Bronchial epithelial cell (primary cell): ENCODE measurements around the gene STATH. TPM values are rescaled to one million over a fixed set of nuclear protein-coding genes. Genes with fewer than 3 reads are reported as not detected.
"Not testable (repeated sequence)": the region's sequence is repeated elsewhere in the genome, so short reads cannot be mapped to it uniquely, and the experiment has no call there.

Experiments
- DNase-seq: peaks from one replicate; pipeline ENCODE4 v3.0.0-alpha.2; 2010; ENCODE audit warnings: low read depth
- FAIRE-seq: peaks from 2 replicates; lab custom pipeline; 2011; peaks lifted over from hg19 to GRCh38; lab: Jason Lieb, UNC
- H3K27me3 ChIP-seq: 2 replicates; pipeline ENCODE4 v1.5.1; 2011; ENCODE audit warnings: low read length; ENCODE audit not compliant: control insufficient read depth, insufficient read depth
- H3K36me3 ChIP-seq: 2 replicates; pipeline ENCODE4 v1.5.1; 2011; ENCODE audit warnings: low read length; ENCODE audit not compliant: control insufficient read depth, insufficient read depth
- H3K4me3 ChIP-seq: 2 replicates; pipeline ENCODE4 v1.5.1; 2011; ENCODE audit warnings: mild to moderate bottlenecking, low read depth, low read length, control low read depth
- CTCF ChIP-seq: IDR thresholded peaks from 2 replicates; pipeline ENCODE4 v1.5.1; 2011; ENCODE audit warnings: mild to moderate bottlenecking, moderate library complexity, low read length, control low read depth, inconsistent platforms; ENCODE audit not compliant: insufficient read depth, severe bottlenecking
- total RNA-seq: library from RNA; depleted of rRNA; stranded (reverse); fragments of >200 nt; gene quantifications from 2 replicates; pipeline ENCODE4 v1.2.1, GENCODE V29; 2014

The STATH gene
- total RNA-seq, 1 donor from 2014 or later: not detected

DNA sequence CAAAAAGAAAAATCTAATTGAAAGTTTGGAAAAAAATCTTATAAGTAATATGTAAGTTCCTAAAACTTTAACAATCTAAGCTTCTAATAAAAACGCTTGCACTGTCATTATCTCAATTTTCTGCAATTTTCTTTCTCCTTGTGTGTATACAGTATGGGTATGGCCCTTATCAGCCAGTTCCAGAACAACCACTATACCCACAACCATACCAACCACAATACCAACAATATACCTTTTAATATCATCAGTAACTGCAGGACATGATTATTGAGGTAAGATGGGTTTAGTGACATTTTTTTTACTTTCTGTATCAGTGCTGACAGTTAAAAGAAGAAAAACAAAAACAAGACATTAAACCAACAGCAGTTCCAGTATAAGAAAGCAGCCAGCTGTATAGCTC lies 4.9 kb downstream of the STATH start:
- no peak for TF ChIP-seq CTCF
- FAIRE-seq (no peak), DNase-seq (no peak)
- Histone ChIP-seq H3K4me3 (no peak overlapping the region), H3K36me3 (no peaks in the 10 kb centered on the region), H3K27me3 (no peaks in the 10 kb centered on the region)

- FAIRE-seq (no peak), DNase-seq (no peak)
- no peaks in the 10 kb centered on the region for H3K36me3 ChIP-seq
- no peak overlapping the region for H3K4me3 ChIP-seq
- TF ChIP-seq CTCF: no peak
- no peaks in the 10 kb centered on the region for H3K27me3 ChIP-seq
These were observed 6.7 kb downstream of the STATH start for GRCh38 chr4:70002507-70002906.

GRCh38 chr4:70008771-70009170 lies 13.0 kb downstream of the STATH start:
- TF ChIP-seq CTCF: no peak
- FAIRE-seq (no peak), DNase-seq (no peak)
- no peak overlapping the region for H3K4me3 ChIP-seq
- H3K27me3 ChIP-seq: no peaks in the 10 kb centered on the region
- H3K36me3 ChIP-seq: no peaks in the 10 kb centered on the region

DNA sequence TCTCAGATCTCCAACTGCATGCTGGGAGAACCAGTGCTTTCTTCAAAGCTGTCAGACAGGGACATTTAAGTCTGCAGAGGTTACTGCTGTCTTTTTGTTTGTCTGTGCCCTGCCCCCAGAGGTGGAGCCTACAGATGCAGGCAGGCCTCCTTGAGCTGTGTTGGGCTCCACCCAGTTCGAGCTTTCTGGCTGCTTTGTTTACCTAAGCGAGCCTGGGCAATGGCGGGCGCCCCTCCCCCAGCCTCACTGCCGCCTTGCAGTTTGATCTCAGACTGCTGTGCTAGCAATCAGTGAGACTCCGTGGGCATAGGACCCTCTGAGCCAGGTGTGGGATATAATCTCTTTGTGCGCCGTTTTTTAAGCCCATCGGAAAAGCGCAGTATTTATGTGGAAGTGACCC lies 23.2 kb downstream of the STATH start:
- not testable (repeated sequence) for H3K27me3 ChIP-seq, FAIRE-seq, DNase-seq, H3K36me3 ChIP-seq, H3K4me3 ChIP-seq

DNA sequence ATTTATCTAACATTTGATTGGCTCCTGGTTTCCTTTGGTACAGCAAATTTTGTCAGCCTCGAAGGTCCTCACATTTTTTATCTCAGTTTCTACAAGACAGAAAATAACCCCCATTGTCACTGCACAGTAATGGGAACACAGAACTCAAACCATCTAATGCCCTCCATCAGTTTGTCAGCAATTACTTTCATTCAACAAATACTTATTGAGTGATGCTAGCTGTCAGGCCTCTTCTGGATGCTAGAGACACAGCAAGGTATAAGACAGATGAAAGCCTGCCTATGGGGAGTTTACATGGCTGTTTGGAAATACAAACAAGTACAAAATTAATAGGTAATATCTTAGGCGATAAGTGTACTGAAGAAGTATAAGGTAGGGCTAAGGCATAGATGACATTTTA lies 27.5 kb downstream of the STATH start:
- no peak for TF ChIP-seq CTCF
- H3K4me3 ChIP-seq: no peak overlapping the region
- DNase-seq (no peak), FAIRE-seq (no peak)
- H3K27me3 ChIP-seq: no peaks in the 10 kb centered on the region
- no peaks in the 10 kb centered on the region for H3K36me3 ChIP-seq

DNA sequence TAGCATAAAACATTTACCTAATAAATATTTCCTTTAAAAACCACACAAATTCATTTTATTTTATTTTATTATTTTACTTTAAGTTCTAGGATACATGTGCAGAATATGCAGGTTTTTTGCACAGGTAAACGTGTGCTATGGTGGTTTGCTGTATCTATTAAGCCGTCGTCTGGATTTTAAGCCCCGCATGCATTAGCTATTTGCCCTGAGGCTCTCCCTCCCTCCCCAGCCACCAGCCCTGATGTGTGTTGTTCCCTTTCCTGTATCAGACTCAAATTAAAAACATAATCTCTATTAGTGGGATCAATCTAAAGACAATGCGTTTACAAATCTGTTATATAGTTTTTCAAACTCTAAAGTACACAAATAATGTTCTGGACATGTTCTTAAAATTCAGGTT lies 31.2 kb downstream of the STATH start:
- no peak for FAIRE-seq
- no peaks in the 10 kb centered on the region for H3K27me3 ChIP-seq
- no peak for TF ChIP-seq CTCF
- no peaks in the 10 kb centered on the region for H3K36me3 ChIP-seq
- no peak overlapping the region for H3K4me3 ChIP-seq
- DNase-seq: no peak

GRCh38 chr4:70028159-70028558 lies 32.4 kb downstream of the STATH start, which contains the start of gene HTN3:
TSS of gene HTN3 (plus strand) at chr4:70028459. CDS start at chr4:70030741, 2,282 bp downstream.
- FAIRE-seq, H3K36me3 ChIP-seq, H3K4me3 ChIP-seq, DNase-seq, H3K27me3 ChIP-seq: not testable (repeated sequence)

DNA sequence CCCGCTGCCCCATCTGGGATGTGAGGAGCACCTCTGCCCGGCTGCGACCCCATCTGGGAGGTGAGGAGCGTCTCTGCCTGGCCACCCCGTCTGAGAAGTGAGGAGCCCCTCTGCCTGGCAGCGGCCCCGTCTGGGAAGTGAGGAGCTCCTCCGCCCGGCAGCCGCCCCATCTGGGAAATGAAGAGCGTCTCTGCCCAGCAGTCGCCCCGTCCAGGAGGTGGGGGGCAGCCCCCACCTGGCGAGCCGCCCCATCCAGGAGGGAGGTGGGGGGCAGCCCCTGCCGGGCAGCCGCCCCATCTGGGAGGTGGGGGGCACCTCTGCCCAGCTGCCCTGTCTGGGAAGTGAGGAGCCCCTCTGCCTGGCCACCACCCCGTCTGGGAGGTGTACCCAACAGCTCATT lies 41.8 kb downstream of the STATH start:
- H3K4me3 ChIP-seq, H3K36me3 ChIP-seq, H3K27me3 ChIP-seq, DNase-seq, FAIRE-seq: not testable (repeated sequence)

DNA sequence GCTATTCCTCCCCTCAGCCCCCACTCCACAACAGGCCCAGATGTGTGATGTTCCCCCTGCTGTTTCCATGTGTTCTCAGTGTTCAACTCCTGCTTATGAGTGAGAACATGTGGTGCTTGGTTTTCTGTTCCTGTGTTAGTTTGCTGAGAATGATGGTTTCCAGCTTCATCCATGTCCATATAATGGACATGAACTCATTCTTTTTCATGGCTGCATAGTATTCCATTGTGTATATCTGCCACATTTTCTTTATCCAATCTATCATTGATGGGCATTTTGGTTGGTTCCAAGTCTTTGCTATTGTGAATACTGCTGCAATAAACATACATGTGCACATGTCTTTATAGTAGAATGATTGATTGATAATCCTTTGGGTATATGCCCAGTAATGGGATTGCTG lies 44.2 kb downstream of the STATH start:
- not testable (repeated sequence) for FAIRE-seq, H3K4me3 ChIP-seq, DNase-seq, H3K36me3 ChIP-seq, H3K27me3 ChIP-seq
